DOHH2 (cell line): ENCODE measurements around the gene ATG14.

Experiments
- H3F3A ChIP-seq: fragments of 200-600 bp; sonication (generic), shearing (Covaris generic); 2 replicates; pipeline ENCODE4 v1.6.0; 2016; ENCODE audit warnings: antibody characterized with exemption, mild to moderate bottlenecking; ENCODE audit not compliant: control insufficient read depth, insufficient read depth
- H3K27ac ChIP-seq: fragments of 200-600 bp; sonication (generic); 2 replicates; pipeline ENCODE4 v1.5.1; 2014; ENCODE audit warnings: low read depth, mild to moderate bottlenecking, low read length, moderate library complexity
- H3K27me3 ChIP-seq: fragments of 200-600 bp; sonication (generic); 2 replicates; pipeline ENCODE4 v1.6.1; 2014; ENCODE audit warnings: mild to moderate bottlenecking, low read length, mixed read lengths; ENCODE audit not compliant: control insufficient read depth
- H3K36me3 ChIP-seq: fragments of 200-600 bp; sonication (generic); 2 replicates; pipeline ENCODE4 v1.6.1; 2014; ENCODE audit warnings: mild to moderate bottlenecking, low read length, moderate library complexity, mixed read lengths; ENCODE audit not compliant: control insufficient read depth
- H3K4me1 ChIP-seq: fragments of 200-600 bp; sonication (generic); 2 replicates; pipeline ENCODE4 v1.6.1; 2014; ENCODE audit warnings: mild to moderate bottlenecking, low read length, mixed read lengths; ENCODE audit not compliant: control insufficient read depth
- H3K4me2 ChIP-seq: fragments of 200-600 bp; sonication (generic); 2 replicates; pipeline ENCODE4 v1.6.0; 2014; ENCODE audit warnings: mild to moderate bottlenecking, low read length, moderate library complexity
- H3K4me3 ChIP-seq: fragments of 200-600 bp; sonication (generic); 2 replicates; pipeline ENCODE4 v1.5.1; 2014; ENCODE audit warnings: mild to moderate bottlenecking, low read length, mixed read lengths
- H3K79me2 ChIP-seq: fragments of 200-600 bp; sonication (generic); 2 replicates; pipeline ENCODE4 v1.6.1; 2014; ENCODE audit warnings: mild to moderate bottlenecking, low read length, mixed read lengths; ENCODE audit not compliant: control insufficient read depth
- H3K9me2 ChIP-seq: fragments of 200-600 bp; sonication (generic); replicated peaks from 2 replicates; pipeline ENCODE4 v1.6.1; 2014; ENCODE audit warnings: mild to moderate bottlenecking, low read length, mixed read lengths; ENCODE audit not compliant: control insufficient read depth
- H3K9me3 ChIP-seq: fragments of 200-600 bp; sonication (generic); 2 replicates; pipeline ENCODE4 v1.6.1; 2014; ENCODE audit warnings: antibody characterized with exemption, low read length, mixed read lengths; ENCODE audit not compliant: control insufficient read depth, insufficient read depth
- H4K20me1 ChIP-seq: fragments of 200-600 bp; sonication (generic); 2 replicates; pipeline ENCODE4 v1.6.0; 2014; ENCODE audit warnings: low read depth, mild to moderate bottlenecking, antibody characterized with exemption, low read length, moderate library complexity; ENCODE audit not compliant: control insufficient read depth, insufficient read depth
- EZH2phosphoT487 ChIP-seq: fragments of 200-600 bp; sonication (generic); IDR thresholded peaks from 2 replicates; pipeline ENCODE4 v1.6.1; 2017; ENCODE audit warnings: borderline replicate concordance, mild to moderate bottlenecking, antibody characterized with exemption, low read length, moderate library complexity, mixed read lengths
- TF ChIP-seq, protein P1 (sequence below): fragments of 200-600 bp; sonication (generic); IDR thresholded peaks from one replicate; pipeline ENCODE4 v1.5.1; 2014; ENCODE audit warnings: antibody characterized with exemption, mild to moderate bottlenecking, low read depth, low read length; ENCODE audit not compliant: poor library complexity, severe bottlenecking

Gene ATG14

DNA sequence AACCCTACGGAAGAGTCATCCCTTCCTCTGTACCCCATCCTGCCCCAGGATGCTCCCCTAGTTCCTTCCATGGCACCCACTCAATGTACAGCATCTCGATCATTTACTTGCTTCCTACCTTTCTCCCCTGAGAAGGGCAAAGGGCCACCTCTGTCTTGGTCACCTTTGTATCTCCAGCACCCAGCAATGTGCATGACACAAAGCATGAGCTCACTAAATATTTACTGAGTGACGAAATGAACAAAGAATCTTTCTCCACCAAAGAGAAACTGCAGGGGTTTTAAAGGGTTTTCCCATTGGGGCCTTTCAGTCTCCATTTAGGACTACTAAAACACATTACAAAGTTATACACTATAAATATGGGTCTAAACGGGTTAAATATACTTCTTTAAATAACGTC lies 30.6 kb downstream of the ATG14 start:
- Histone ChIP-seq H3K4me3 (no peak overlapping the region), H3K9me3 (no peaks in the 10 kb centered on the region), H4K20me1 (no peaks in the 10 kb centered on the region), H3K4me2 (no peak overlapping the region), H3K27ac (no peak overlapping the region), H3K79me2 (no peaks in the 10 kb centered on the region), H3F3A (no peaks in the 10 kb centered on the region), H3K4me1 (no peaks in the 10 kb centered on the region), H3K36me3 (peaks cover 6% of the 10 kb centered on the region; the same call in 1 of the 2 replicates), H3K27me3 (no peaks in the 10 kb centered on the region), H3K9me2 (no peaks in the 10 kb centered on the region)
- no peak for TF ChIP-seq EZH2phosphoT487
- TF ChIP-seq, protein P1, sequence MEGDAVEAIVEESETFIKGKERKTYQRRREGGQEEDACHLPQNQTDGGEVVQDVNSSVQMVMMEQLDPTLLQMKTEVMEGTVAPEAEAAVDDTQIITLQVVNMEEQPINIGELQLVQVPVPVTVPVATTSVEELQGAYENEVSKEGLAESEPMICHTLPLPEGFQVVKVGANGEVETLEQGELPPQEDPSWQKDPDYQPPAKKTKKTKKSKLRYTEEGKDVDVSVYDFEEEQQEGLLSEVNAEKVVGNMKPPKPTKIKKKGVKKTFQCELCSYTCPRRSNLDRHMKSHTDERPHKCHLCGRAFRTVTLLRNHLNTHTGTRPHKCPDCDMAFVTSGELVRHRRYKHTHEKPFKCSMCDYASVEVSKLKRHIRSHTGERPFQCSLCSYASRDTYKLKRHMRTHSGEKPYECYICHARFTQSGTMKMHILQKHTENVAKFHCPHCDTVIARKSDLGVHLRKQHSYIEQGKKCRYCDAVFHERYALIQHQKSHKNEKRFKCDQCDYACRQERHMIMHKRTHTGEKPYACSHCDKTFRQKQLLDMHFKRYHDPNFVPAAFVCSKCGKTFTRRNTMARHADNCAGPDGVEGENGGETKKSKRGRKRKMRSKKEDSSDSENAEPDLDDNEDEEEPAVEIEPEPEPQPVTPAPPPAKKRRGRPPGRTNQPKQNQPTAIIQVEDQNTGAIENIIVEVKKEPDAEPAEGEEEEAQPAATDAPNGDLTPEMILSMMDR: no peak

DNA sequence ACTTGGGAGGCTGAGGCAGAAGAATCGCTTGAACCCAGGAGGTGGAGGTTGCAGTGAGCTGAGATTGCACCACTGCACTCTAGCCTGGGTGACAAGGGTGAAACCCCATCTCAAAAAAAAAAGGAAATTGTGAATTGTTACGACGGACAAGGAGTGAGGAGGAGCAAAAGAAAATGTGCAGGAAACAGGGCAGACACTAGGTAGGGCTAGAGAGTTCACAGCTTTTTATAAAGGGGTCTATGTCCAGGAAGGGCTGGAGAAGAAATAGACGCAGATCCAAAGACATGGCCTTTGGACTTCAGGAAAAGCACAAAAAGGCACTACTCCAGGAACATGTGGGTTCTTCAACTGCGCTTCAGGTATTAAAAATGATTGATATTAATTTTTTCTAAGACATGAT lies 34.4 kb downstream of the ATG14 start:
- H3K4me2 ChIP-seq: no peak overlapping the region

DNA sequence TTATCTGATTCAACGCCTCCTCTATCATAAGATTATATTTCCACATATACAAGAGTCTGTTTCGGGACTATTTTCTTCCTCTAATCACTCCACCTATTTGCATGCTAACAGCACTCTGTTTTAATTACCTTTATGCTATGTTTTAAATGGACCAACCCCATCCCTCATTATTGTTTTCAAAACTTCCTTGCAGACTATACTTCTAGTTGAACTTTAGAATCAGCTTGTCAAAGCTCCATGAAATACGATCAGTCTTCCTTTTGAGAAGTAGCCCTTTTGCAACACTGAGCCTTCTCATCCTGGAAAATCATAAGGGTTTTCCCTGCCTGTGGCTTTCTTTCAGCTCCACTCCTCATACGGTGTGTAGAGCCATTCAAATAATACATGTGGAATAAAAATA lies 36.9 kb downstream of the ATG14 start:
- Histone ChIP-seq H3K9me3 (no peaks in the 10 kb centered on the region), H3F3A (no peaks in the 10 kb centered on the region), H3K9me2 (no peaks in the 10 kb centered on the region), H3K4me3 (no peak overlapping the region), H3K79me2 (no peaks in the 10 kb centered on the region), H3K4me2 (no peak overlapping the region), H4K20me1 (no peaks in the 10 kb centered on the region), H3K27ac (no peak overlapping the region), H3K27me3 (no peaks in the 10 kb centered on the region), H3K4me1 (no peaks in the 10 kb centered on the region), H3K36me3 (peaks cover 5% of the 10 kb centered on the region; the same call in 1 of the 2 replicates)
- no peak for TF ChIP-seq EZH2phosphoT487

More for the DNA sequence above, 34.4 kb downstream of the ATG14 start:
- H3K9me2 ChIP-seq: no peaks in the 10 kb centered on the region
- H3K4me1 ChIP-seq: no peaks in the 10 kb centered on the region
- H4K20me1 ChIP-seq: no peaks in the 10 kb centered on the region
- H3K9me3 ChIP-seq: no peaks in the 10 kb centered on the region
- no peak overlapping the region for H3K4me3 ChIP-seq
- H3F3A ChIP-seq: no peaks in the 10 kb centered on the region
- TF ChIP-seq, protein P1: no peak
- TF ChIP-seq EZH2phosphoT487: no peak
- no peaks in the 10 kb centered on the region for H3K79me2 ChIP-seq
- no peak overlapping the region for H3K27ac ChIP-seq
- peaks cover 8% of the 10 kb centered on the region; the same call in 1 of the 2 replicates for H3K36me3 ChIP-seq
- H3K27me3 ChIP-seq: no peaks in the 10 kb centered on the region

DNA sequence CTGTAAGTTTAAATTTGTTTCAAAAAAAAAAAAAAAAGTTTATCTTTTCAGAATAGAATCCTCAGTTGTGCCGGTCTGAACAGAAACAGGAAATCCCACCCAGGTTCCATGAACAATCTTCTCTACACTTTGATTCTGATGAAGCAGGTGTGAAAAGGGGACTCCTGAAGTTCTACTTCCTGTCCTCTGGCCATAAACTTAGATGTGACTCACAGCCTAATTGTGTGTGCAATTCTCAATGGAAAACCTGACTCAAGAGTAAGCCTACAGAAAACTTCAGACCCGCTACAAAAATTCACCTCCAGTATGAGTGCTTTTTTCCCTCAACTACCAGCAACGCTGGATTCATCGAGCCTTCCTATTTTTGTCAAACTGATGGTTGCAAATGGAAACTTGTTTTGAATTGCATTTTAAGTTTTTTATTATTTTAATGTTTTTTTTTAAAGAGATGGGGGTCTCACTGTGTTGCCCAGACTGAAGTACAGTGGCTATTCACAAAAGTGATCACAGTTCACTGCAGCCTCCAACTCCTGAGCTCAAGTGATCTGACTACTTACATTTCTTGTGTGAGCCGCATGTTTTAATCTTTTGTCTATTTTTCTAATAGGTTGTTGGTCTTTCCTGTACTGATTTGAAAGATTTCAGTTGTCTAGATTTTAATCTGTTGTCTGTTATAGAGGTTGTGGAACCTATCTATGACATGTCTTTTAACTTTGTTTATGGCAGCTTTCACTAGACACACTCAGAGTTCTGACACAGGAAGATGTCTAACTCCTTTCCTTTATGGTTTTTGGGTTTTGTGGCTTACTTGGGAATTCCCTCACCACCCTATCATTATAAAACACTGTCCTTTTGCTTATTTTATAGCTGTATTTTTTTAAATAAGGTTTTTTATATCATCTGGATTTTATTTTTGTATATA lies 37.6 kb downstream of the ATG14 start:
- no peaks in the 10 kb centered on the region for H3K4me1 ChIP-seq
- H3K4me2 ChIP-seq: no peak overlapping the region
- no peak overlapping the region for H3K27ac ChIP-seq
- peaks cover 5% of the 10 kb centered on the region; the same call in 1 of the 2 replicates for H3K36me3 ChIP-seq
- H3K79me2 ChIP-seq: no peaks in the 10 kb centered on the region
- no peaks in the 10 kb centered on the region for H3K27me3 ChIP-seq
- no peaks in the 10 kb centered on the region for H4K20me1 ChIP-seq
- no peaks in the 10 kb centered on the region for H3F3A ChIP-seq
- H3K9me2 ChIP-seq: no peaks in the 10 kb centered on the region
- H3K9me3 ChIP-seq: no peaks in the 10 kb centered on the region
- no peak overlapping the region for H3K4me3 ChIP-seq
- TF ChIP-seq, protein P1: no peak
- no peak for TF ChIP-seq EZH2phosphoT487
